Suprapubic skin (tissue), 3 donors: ENCODE data around the gene KDM7A.

Experiments
- CTCF ChIP-seq, 2 donors: fragments of 200-600 bp in 1 of 2; fragments of 450-650 bp in 1 of 2; sonication (generic) in 1 of 2; IDR thresholded peaks; one replicate each; pipeline ENCODE4 v1.5.1; 2016 to 2019; ENCODE audit warnings: antibody characterized with exemption in 2 of 2, mild to moderate bottlenecking in 1 of 2, moderate library complexity in 1 of 2
- POLR2AphosphoS5 ChIP-seq, 3 donors: sonication (generic); formaldehyde crosslinking; IDR thresholded peaks; one replicate each; pipeline ENCODE4 v1.6.1; 2017; ENCODE audit warnings: antibody characterized with exemption in 3 of 3

DNA sequence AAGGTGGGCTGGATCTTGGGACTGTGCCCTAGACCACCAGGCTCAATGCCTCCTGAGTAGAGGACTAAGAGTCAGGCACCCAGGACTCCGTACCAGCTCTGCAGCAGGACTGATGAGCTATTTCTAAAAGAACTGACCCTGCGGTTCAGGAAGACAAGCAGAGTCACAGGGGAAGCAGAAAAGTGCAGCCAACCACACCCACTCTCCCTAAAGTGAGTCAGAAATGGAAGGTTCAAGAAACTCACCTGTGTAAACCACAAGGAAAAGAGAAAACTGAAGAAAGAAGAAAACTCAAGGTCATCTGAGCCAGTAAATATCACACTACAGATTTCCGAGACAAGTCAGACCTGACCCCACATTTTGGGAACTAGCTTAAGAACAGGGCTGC lies 116.5 kb downstream of the KDM7A start:
- no peak for TF ChIP-seq POLR2AphosphoS5 (IDR thresholded peaks at IDR 0.05)
- no peak for TF ChIP-seq CTCF (IDR thresholded peaks at IDR 0.05)
